GM18499 (cell line): ENCODE results near the gene GGT1.
"Not testable (repeated sequence)": the region's sequence is repeated elsewhere in the genome, so short reads cannot be mapped to it uniquely, and the experiment has no call there.

Experiments used
- ATAC-seq: cut with Tn5 transposase; IDR thresholded peaks from one replicate; pipeline ENCODE4 v1.9.1; 2021; ENCODE audit warnings: moderate number of reproducible peaks; ENCODE audit not compliant: insufficient read depth, unreplicated experiment

The GGT1 gene

GRCh38 chr22:24602847-24603769 is at the start of gene GGT1:
Gene GGT1 (plus strand): TSS chr22:24603193. CDS start chr22:24611082, 7,889 bp downstream.
- ATAC-seq = not testable (repeated sequence)

- ATAC-seq = no peak
Measured at GRCh38 chr22:24553597-24554312, 49.2 kb upstream of the GGT1 start.

GRCh38 chr22:24554313-24555164 is 48.5 kb upstream of the GGT1 start, which contains the start of gene GUCD1:
Gene GUCD1 (minus strand): TSS chr22:24555138. CDS start chr22:24554991, 147 bp downstream.
- peak; percentile 8 for ATAC-seq

- ATAC-seq = peak; percentile 41
Measured at GRCh38 chr22:24555165-24556039, 47.6 kb upstream of the GGT1 start, which contains the start of gene SNRPD3. Gene SNRPD3 (plus strand): TSS chr22:24555999. CDS start chr22:24557675, 1,676 bp downstream.

- ATAC-seq = no peak
Measured at GRCh38 chr22:24559471-24559870, 43.5 kb upstream of the GGT1 start.

GRCh38 chr22:24563246-24563645 is 39.7 kb upstream of the GGT1 start:
- no peak for ATAC-seq

GRCh38 chr22:24564376-24565058 is 38.5 kb upstream of the GGT1 start:
- ATAC-seq = no peak

- ATAC-seq = no peak
Measured at GRCh38 chr22:24565077-24565476, 37.9 kb upstream of the GGT1 start.

GRCh38 chr22:24566899-24567511 is 36.0 kb upstream of the GGT1 start:
- no peak for ATAC-seq

- no peak for ATAC-seq
Measured at GRCh38 chr22:24567668-24568067, 35.3 kb upstream of the GGT1 start.

- no peak for ATAC-seq
Measured at GRCh38 chr22:24571266-24571665, 31.7 kb upstream of the GGT1 start.

GRCh38 chr22:24576778-24577177 is 26.2 kb upstream of the GGT1 start:
- ATAC-seq = no peak

GRCh38 chr22:24578355-24579257 is 24.4 kb upstream of the GGT1 start:
- ATAC-seq = no peak

GRCh38 chr22:24579258-24579601 is 23.8 kb upstream of the GGT1 start:
- ATAC-seq = no peak

- no peak for ATAC-seq
Measured at GRCh38 chr22:24580276-24580675, 22.7 kb upstream of the GGT1 start.

- ATAC-seq = no peak
Measured at GRCh38 chr22:24582056-24582814, 20.8 kb upstream of the GGT1 start.
